HepG2 (cell line): ENCODE measurements around the gene AGAP3. TPM values are rescaled to one million over a fixed set of nuclear protein-coding genes. Genes with fewer than 3 reads are reported as not detected.
A peak's percentile ranks its signal among the peaks of the same experiment; 100 is the strongest.

Experiments used
- ATAC-seq: fragments of 200-7000 bp; cut with Tn5 transposase; 3 replicates; pipeline ENCODE4 v1.9.1; 2020; ENCODE audit warnings: mild to moderate bottlenecking, moderate library complexity
- BruUV-seq: library from RNA; stranded (reverse); fragments of 400-500 nt; replicated peaks from 2 replicates; lab custom pipeline; 2021; lab: Mats Ljungman, UMichigan
- CTCF ChIA-PET: fragments of 300-600 bp; formaldehyde crosslinking; extraction: SDS; loops from one replicate; lab custom pipeline; 2021; ENCODE audit warnings: low total read pairs, inconsistent platforms, low intra/inter-chr PET ratio; lab: Yijun Ruan, JAX
- POLR2A ChIA-PET: fragments of 350-600 bp; sonication (Branson Sonifier 250); formaldehyde crosslinking; loops from one replicate; lab custom pipeline; 2020; ENCODE audit warnings: antibody characterized with exemption, inconsistent platforms; lab: Yijun Ruan, JAX
- DNase-seq: peaks from one replicate; pipeline ENCODE4 v3.0.0-alpha.2; 2015; ENCODE audit warnings: low spot score
- FAIRE-seq: peaks from 3 replicates; lab custom pipeline; 2011; peaks lifted over from hg19 to GRCh38; lab: Jason Lieb, UNC
- H2AFZ ChIP-seq: one replicate; pipeline ENCODE4 v1.6.1; 2011; ENCODE audit warnings: low read length, inconsistent platforms
- H3K27ac ChIP-seq: fragments of 300-600 bp; 3 replicates; pipeline ENCODE4 v1.8.0; 2011; ENCODE audit warnings: mixed run types, mild to moderate bottlenecking, mixed read lengths, low read length, inconsistent platforms; ENCODE audit not compliant: insufficient read depth; ENCODE audit errors: extremely low read length
- H3K27me3 ChIP-seq, 2 experiments: fragments of 200-600 bp in 1 of 2; 2 replicates in 1 of 2; 3 replicates in 1 of 2; pipeline versions ENCODE4 v1.6.0 to v1.8.0; 2011; ENCODE audit warnings: low read length in 2 of 2, mild to moderate bottlenecking in 2 of 2, moderate library complexity in 2 of 2, inconsistent platforms in 1 of 2; ENCODE audit not compliant: insufficient read depth in 2 of 2, control insufficient read depth in 1 of 2
- H3K36me3 ChIP-seq, 2 experiments: fragments of 200-600 bp in 1 of 2; replicated peaks in 1 of 2; 2 replicates in 1 of 2; 3 replicates in 1 of 2; pipeline versions ENCODE4 v1.5.1 to v1.8.0; 2011; ENCODE audit warnings: low read length in 2 of 2, inconsistent platforms in 1 of 2; ENCODE audit not compliant: insufficient read depth in 2 of 2, control insufficient read depth in 1 of 2
- H3K4me1 ChIP-seq: 2 replicates; pipeline ENCODE4 v1.5.1; 2012; ENCODE audit warnings: low read length, inconsistent platforms; ENCODE audit not compliant: insufficient read depth
- H3K4me2 ChIP-seq: 2 replicates; pipeline ENCODE4 v1.6.0; 2011; ENCODE audit warnings: low read depth, low read length, inconsistent platforms
- H3K4me3 ChIP-seq, 3 experiments: fragments of 200-600 bp in 1 of 3; sonication (generic), shearing (Covaris generic) in 1 of 3; replicated peaks in 1 of 3; 2 replicates each; pipeline ENCODE4 v1.5.1; 2011 to 2016; ENCODE audit warnings: low read length in 3 of 3, inconsistent platforms in 2 of 3, low read depth in 2 of 3, mild to moderate bottlenecking in 2 of 3, control low read depth in 1 of 3, mixed read lengths in 1 of 3; ENCODE audit not compliant: insufficient read depth in 1 of 3
- H3K79me2 ChIP-seq: one replicate; pipeline ENCODE4 v1.6.1; 2011; ENCODE audit warnings: low read length, inconsistent platforms; ENCODE audit not compliant: insufficient read depth
- H3K9ac ChIP-seq: 2 replicates; pipeline ENCODE4 v1.6.0; 2011; ENCODE audit warnings: mild to moderate bottlenecking, low read depth, low read length, inconsistent platforms; ENCODE audit not compliant: insufficient read depth
- H3K9me3 ChIP-seq: 2 replicates; pipeline ENCODE4 v1.5.1; 2012; ENCODE audit warnings: mild to moderate bottlenecking, low read length
- H4K20me1 ChIP-seq: 2 replicates; pipeline ENCODE4 v1.6.0; 2011; ENCODE audit warnings: inconsistent platforms, mild to moderate bottlenecking, low read length, moderate library complexity; ENCODE audit not compliant: insufficient read depth
- AGO1 ChIP-seq: fragments of 200-400 bp; formaldehyde crosslinking; IDR thresholded peaks from 2 replicates; pipeline ENCODE4 v1.6.1; 2017; ENCODE audit warnings: mild to moderate bottlenecking, low read depth, low read length, moderate library complexity; ENCODE audit not compliant: poor library complexity, severe bottlenecking
- ATAD3A ChIP-seq: sonication (generic); formaldehyde crosslinking; IDR thresholded peaks from 2 replicates; pipeline ENCODE4 v1.4.0; 2020; ENCODE audit warnings: missing genetic modification reagents
- ERF ChIP-seq: IDR thresholded peaks from 2 replicates; pipeline ENCODE4 v1.6.1; 2018; ENCODE audit warnings: missing biosample characterization, missing genetic modification reagents
- HDAC2 ChIP-seq: sonication (generic); formaldehyde crosslinking; IDR thresholded peaks from 2 replicates; pipeline ENCODE4 v1.4.0; 2020; ENCODE audit warnings: missing genetic modification reagents
- HNRNPLL ChIP-seq: fragments of 200-400 bp; formaldehyde crosslinking; IDR thresholded peaks from 2 replicates; pipeline ENCODE4 v1.6.1; 2017; ENCODE audit warnings: mild to moderate bottlenecking, low read depth, low read length; ENCODE audit not compliant: poor library complexity, severe bottlenecking
- MYC ChIP-seq: sonication (generic); formaldehyde crosslinking; IDR thresholded peaks from 2 replicates; pipeline ENCODE4 v1.9.0; 2021; ENCODE audit warnings: missing genetic modification reagents, borderline replicate concordance
- NCOA1 ChIP-seq: sonication (generic); formaldehyde crosslinking; IDR thresholded peaks from 2 replicates; pipeline ENCODE4 v1.9.0; 2021; ENCODE audit warnings: missing genetic modification reagents
- POGK ChIP-seq: sonication (generic); formaldehyde crosslinking; conservative IDR thresholded peaks from 2 replicates; pipeline ENCODE4 v1.8.0; 2022; ENCODE audit warnings: mild to moderate bottlenecking, moderate library complexity, missing genetic modification reagents
- RAD21 ChIP-seq: fragments of 450-650 bp; formaldehyde crosslinking; IDR thresholded peaks from 2 replicates; pipeline ENCODE4 v1.5.0; 2020; ENCODE audit warnings: mild to moderate bottlenecking
- SUZ12 ChIP-seq: fragments of 150-350 bp; IDR thresholded peaks from 2 replicates; pipeline ENCODE4 v1.6.1; 2014; ENCODE audit warnings: low read depth, low read length
- THAP11 ChIP-seq: IDR thresholded peaks from 2 replicates; pipeline ENCODE4 v1.6.1; 2016; ENCODE audit warnings: missing biosample characterization, missing genetic modification reagents
- ZBTB26 ChIP-seq: IDR thresholded peaks from 2 replicates; pipeline ENCODE4 v1.6.1; 2016; ENCODE audit warnings: missing compliant biosample characterization, missing genetic modification reagents, borderline replicate concordance
- ZBTB33 ChIP-seq: sonication (generic); formaldehyde crosslinking; IDR thresholded peaks from 2 replicates; pipeline ENCODE4 v1.4.0; 2020; ENCODE audit warnings: missing genetic modification reagents
- ZBTB34 ChIP-seq: sonication (generic); formaldehyde crosslinking; IDR thresholded peaks from 2 replicates; pipeline ENCODE4 v1.8.0; 2022; ENCODE audit warnings: mild to moderate bottlenecking, missing genetic modification reagents
- ZBTB38 ChIP-seq: sonication (generic); formaldehyde crosslinking; IDR thresholded peaks from 2 replicates; pipeline ENCODE4 v1.5.1; 2020; ENCODE audit warnings: mild to moderate bottlenecking, missing genetic modification reagents
- ZNF205 ChIP-seq: IDR thresholded peaks from 2 replicates; pipeline ENCODE4 v1.6.1; 2018; ENCODE audit warnings: missing biosample characterization, missing genetic modification reagents
- WGBS: methylation state at CpG from one replicate; pipeline ENCODE4 v1.1.6; 2017; ENCODE audit warnings: low lambda C conversion rate; 5-methylcytosine and 5-hydroxymethylcytosine counted together
- in situ Hi-C: cut with HindIII; loops from 2 replicates; pipeline ENCODE4 v1.10.0; 2017; ENCODE audit warnings: low pct_unique_long_range_greater_than_20kb; ENCODE audit not compliant: extremely low pct_ligation_motif_present
- intact Hi-C: fragments of 100-400 bp; cut with micrococcal nuclease; formaldehyde crosslinking; loops from one replicate; pipeline ENCODE4 v1.10.0; 2022; ENCODE audit not compliant: unreplicated experiment
- polyA plus RNA-seq, 8 experiments: library from polyadenylated mRNA; depleted of rRNA in 3 of 8; stranded (reverse) in 7 of 8; unstranded in 1 of 8; fragments of >200 nt; fragmentation: Illumina TruSeq in 4 of 8; extraction: Trizol in 4 of 8; gene quantifications; 2 replicates each; pipeline versions ENCODE4 v1.2.1 to v1.2.3, GENCODE V29; 2011 to 2016; ENCODE audit warnings: low read depth in 4 of 8, missing spikeins in 1 of 8, mixed read lengths in 1 of 8; ENCODE audit not compliant: insufficient read depth in 1 of 8
- total RNA-seq, 5 experiments: library from RNA; depleted of rRNA; stranded (reverse); fragments of >200 nt; fragmentation: Illumina TruSeq; extraction: Trizol; gene quantifications; 2 replicates each; pipeline ENCODE4 v1.2.3, GENCODE V29; 2016; ENCODE audit warnings: low read depth in 1 of 5

Gene AGAP3
- total and polyA plus RNA-seq, 2 of the 13 experiments (the other 11 are each of a cell fraction or from before 2014, with no cell fraction given) = 31.3 to 61.4 TPM

GRCh38 chr7:151123822-151124464, 37.7 kb downstream of the AGAP3 start:
- FAIRE-seq (peak; percentile 77), DNase-seq (peak; percentile 65), ATAC-seq (peak; percentile 92)
- Histone ChIP-seq H3K4me3 (no peak overlapping the region), H3K9me3 (no peaks in the 10 kb centered on the region), H2AFZ (no peak overlapping the region), H3K79me2 (no peaks in the 10 kb centered on the region), H3K27ac (no peak overlapping the region), H3K27me3 (no peaks in the 10 kb centered on the region), H4K20me1 (peaks cover 6% of the 10 kb centered on the region; the same call in 1 of the 2 replicates), H3K4me2 (no peak overlapping the region), H3K4me1 (no peaks in the 10 kb centered on the region), H3K9ac (no peak overlapping the region), H3K36me3 (peaks cover 19 to 55% of the 10 kb centered on the region in 2 experiments)
- BruUV-seq = no TSS peak
- ChIA-PET POLR2A (interaction anchor here (1.0 kb wide), 2 partner anchors 15 to 61 kb away, joined by 3 read pairs; no protein-coding TSS in a partner anchor), CTCF (interaction anchor here (1.1 to 3.1 kb wide), 4 partner anchors 48 to 179 kb away, joined by 3 to 67 read pairs (median 10); no protein-coding TSS in a partner anchor)
- in situ Hi-C loops = loop anchor here (10.0 kb wide), 1 partner anchor 181 kb away; no protein-coding TSS in a partner anchor
- 80% methylated on average over 14 of the region's 24 CpGs for WGBS
- intact Hi-C loops = no loop called here
- TF ChIP-seq ZBTB38 (CRISPR knock-in tag) = peak; percentile 86
- TF ChIP-seq ZBTB34 = peak; percentile 32; the same call in 1 of the 2 replicates
- TF ChIP-seq ZNF205 (CRISPR knock-in tag) = 0 out of 2 replicates have a peak, but pooled peaks have one; percentile 39
- TF ChIP-seq HNRNPLL = peak; percentile 19
- TF ChIP-seq THAP11 (CRISPR knock-in tag) = peak; percentile 35; the same call in 1 of the 2 replicates
- TF ChIP-seq SUZ12 = 0 out of 2 replicates have a peak, but pooled peaks have one; percentile 12
- peak; percentile 56; the same call in 1 of the 2 replicates for TF ChIP-seq POGK (CRISPR knock-in tag)
- no peak for TF ChIP-seq ATAD3A (CRISPR knock-in tag)
- peak; percentile 84 for TF ChIP-seq RAD21 (CRISPR knock-in tag)
- TF ChIP-seq ZBTB33 (CRISPR knock-in tag) = peak; percentile 99
- TF ChIP-seq NCOA1 = no peak
- peak; percentile 92 for TF ChIP-seq ZBTB26
- peak; percentile 18; the same call in 1 of the 2 replicates for TF ChIP-seq HDAC2 (CRISPR knock-in tag)
- no peak for TF ChIP-seq AGO1
- peak; percentile 23; the same call in 1 of the 2 replicates for TF ChIP-seq MYC (CRISPR knock-in tag)
- 0 out of 2 replicates have a peak, but pooled peaks have one; percentile 20 for TF ChIP-seq ERF (CRISPR knock-in tag)
